Pons (tissue), 1 donor: ENCODE measurements around the gene SLC5A7.

ENCODE experiments used
- DNase-seq: peaks from one replicate; pipeline ENCODE4 v3.0.0-alpha.2; 2016; ENCODE audit warnings: low spot score

The SLC5A7 gene

GRCh38 chr2:107986278-107987217 is at the start of gene SLC5A7:
Gene SLC5A7 (plus strand): TSS chr2:107986524. CDS start chr2:107988156, 1,632 bp downstream.
- DNase-seq, result no peak

- DNase-seq, result no peak
Measured at GRCh38 chr2:107961395-107961794, 24.9 kb upstream of the SLC5A7 start.

- DNase-seq, result no peak
Measured at GRCh38 chr2:107964185-107964584, 22.1 kb upstream of the SLC5A7 start.

GRCh38 chr2:107984707-107985106 is 1.6 kb upstream of the SLC5A7 start:
- DNase-seq, result no peak

- DNase-seq, result no peak
Measured at GRCh38 chr2:107988108-107988507, 1.8 kb downstream of the SLC5A7 start.

- DNase-seq, result no peak
Measured at GRCh38 chr2:107989445-107989844, 3.1 kb downstream of the SLC5A7 start.

GRCh38 chr2:107990718-107991117 is 4.4 kb downstream of the SLC5A7 start:
- no peak for DNase-seq

GRCh38 chr2:107992069-107992468 is 5.7 kb downstream of the SLC5A7 start:
- no peak for DNase-seq

- DNase-seq, result no peak
Measured at GRCh38 chr2:107999158-107999557, 12.8 kb downstream of the SLC5A7 start.

GRCh38 chr2:108010912-108011591 is 24.7 kb downstream of the SLC5A7 start:
- no peak for DNase-seq

GRCh38 chr2:108013305-108013704 is 27.0 kb downstream of the SLC5A7 start:
- no peak for DNase-seq

- no peak for DNase-seq
Measured at GRCh38 chr2:108022628-108023027, 36.3 kb downstream of the SLC5A7 start.

GRCh38 chr2:108023776-108024175 is 37.5 kb downstream of the SLC5A7 start:
- no peak for DNase-seq

GRCh38 chr2:108026092-108026794 is 39.9 kb downstream of the SLC5A7 start:
- no peak for DNase-seq

- DNase-seq, result no peak
Measured at GRCh38 chr2:108029496-108029895, 43.2 kb downstream of the SLC5A7 start.

GRCh38 chr2:108029912-108030311 is 43.6 kb downstream of the SLC5A7 start:
- DNase-seq, result no peak

- DNase-seq, result no peak
Measured at GRCh38 chr2:108031471-108031941, 45.2 kb downstream of the SLC5A7 start.

GRCh38 chr2:108034843-108035242 is 48.5 kb downstream of the SLC5A7 start:
- DNase-seq, result no peak

- DNase-seq, result no peak
Measured at GRCh38 chr2:108048752-108049151, 62.4 kb downstream of the SLC5A7 start.

- no peak for DNase-seq
Measured at GRCh38 chr2:108058576-108059137, 72.3 kb downstream of the SLC5A7 start.

- no peak for DNase-seq
Measured at GRCh38 chr2:108061439-108062042, 75.2 kb downstream of the SLC5A7 start.
